ENCODE measurements around the gene CST4.

GRCh38 chr20:23654000-23654399 lies 34.8 kb downstream of the CST4 start:
- TF ChIP-seq, protein P1, sequence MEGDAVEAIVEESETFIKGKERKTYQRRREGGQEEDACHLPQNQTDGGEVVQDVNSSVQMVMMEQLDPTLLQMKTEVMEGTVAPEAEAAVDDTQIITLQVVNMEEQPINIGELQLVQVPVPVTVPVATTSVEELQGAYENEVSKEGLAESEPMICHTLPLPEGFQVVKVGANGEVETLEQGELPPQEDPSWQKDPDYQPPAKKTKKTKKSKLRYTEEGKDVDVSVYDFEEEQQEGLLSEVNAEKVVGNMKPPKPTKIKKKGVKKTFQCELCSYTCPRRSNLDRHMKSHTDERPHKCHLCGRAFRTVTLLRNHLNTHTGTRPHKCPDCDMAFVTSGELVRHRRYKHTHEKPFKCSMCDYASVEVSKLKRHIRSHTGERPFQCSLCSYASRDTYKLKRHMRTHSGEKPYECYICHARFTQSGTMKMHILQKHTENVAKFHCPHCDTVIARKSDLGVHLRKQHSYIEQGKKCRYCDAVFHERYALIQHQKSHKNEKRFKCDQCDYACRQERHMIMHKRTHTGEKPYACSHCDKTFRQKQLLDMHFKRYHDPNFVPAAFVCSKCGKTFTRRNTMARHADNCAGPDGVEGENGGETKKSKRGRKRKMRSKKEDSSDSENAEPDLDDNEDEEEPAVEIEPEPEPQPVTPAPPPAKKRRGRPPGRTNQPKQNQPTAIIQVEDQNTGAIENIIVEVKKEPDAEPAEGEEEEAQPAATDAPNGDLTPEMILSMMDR (IDR thresholded peaks at IDR 0.05): no peak
- TF ChIP-seq EZH2 (IDR thresholded peaks at IDR 0.05) (no peak), EZH2phosphoT487 (IDR thresholded peaks at IDR 0.05) (no peak)

All from neural progenitor cell (in vitro differentiated cells).